Astrocyte (in vitro differentiated cells and primary cell): ENCODE measurements around the gene MT1G. TPM values are rescaled to one million over a fixed set of nuclear protein-coding genes. Genes with fewer than 3 reads are reported as not detected.

Experiments used
- DNase-seq: peaks from one replicate; pipeline ENCODE4 v3.0.0-alpha.2; 2010; ENCODE audit warnings: low read depth
- FAIRE-seq: peaks from 2 replicates; lab custom pipeline; 2011; peaks lifted over from hg19 to GRCh38; lab: Jason Lieb, UNC
- H2AFZ ChIP-seq: 2 replicates; pipeline ENCODE4 v1.6.0; 2012; ENCODE audit warnings: low read depth, low read length, inconsistent platforms
- H3K27ac ChIP-seq: 2 replicates; pipeline ENCODE4 v1.5.1; 2011; ENCODE audit warnings: low read depth, low read length, inconsistent platforms
- H3K27me3 ChIP-seq: 2 replicates; pipeline ENCODE4 v1.6.0; 2011; ENCODE audit warnings: low read length, inconsistent platforms; ENCODE audit not compliant: insufficient read depth
- H3K36me3 ChIP-seq: 2 replicates; pipeline ENCODE4 v1.5.1; 2011; ENCODE audit warnings: low read length, inconsistent platforms; ENCODE audit not compliant: insufficient read depth
- H3K4me1 ChIP-seq: 2 replicates; pipeline ENCODE4 v1.5.1; 2011; ENCODE audit warnings: low read length, inconsistent platforms; ENCODE audit not compliant: insufficient read depth
- H3K4me2 ChIP-seq: 2 replicates; pipeline ENCODE4 v1.6.0; 2012; ENCODE audit warnings: low read length, inconsistent platforms
- H3K4me3 ChIP-seq: 2 replicates; pipeline ENCODE4 v1.5.1; 2011; ENCODE audit warnings: low read depth, mild to moderate bottlenecking, low read length, inconsistent platforms; ENCODE audit not compliant: insufficient read depth
- H3K79me2 ChIP-seq: 2 replicates; pipeline ENCODE4 v1.6.0; 2012; ENCODE audit warnings: mild to moderate bottlenecking, low read length, inconsistent platforms; ENCODE audit not compliant: insufficient read depth
- H3K9ac ChIP-seq: 2 replicates; pipeline ENCODE4 v1.6.0; 2012; ENCODE audit warnings: mild to moderate bottlenecking, low read length, inconsistent platforms
- H3K9me3 ChIP-seq: 2 replicates; pipeline ENCODE4 v1.5.1; 2012; ENCODE audit warnings: low read depth, mild to moderate bottlenecking, low read length, inconsistent platforms; ENCODE audit not compliant: insufficient read depth
- H4K20me1 ChIP-seq: 2 replicates; pipeline ENCODE4 v1.6.0; 2012; ENCODE audit warnings: low read length, inconsistent platforms; ENCODE audit not compliant: insufficient read depth
- H3K27ac Mint-ChIP-seq: one replicate; pipeline ENCODE4 v1.8.0; 2021; ENCODE audit warnings: mild to moderate bottlenecking, mixed read lengths; ENCODE audit not compliant: unreplicated experiment
- H3K27me3 Mint-ChIP-seq: one replicate; pipeline ENCODE4 v1.8.0; 2021; ENCODE audit warnings: low read depth, mixed read lengths; ENCODE audit not compliant: unreplicated experiment
- H3K36me3 Mint-ChIP-seq: one replicate; pipeline ENCODE4 v1.8.0; 2021; ENCODE audit warnings: low read depth, mixed read lengths; ENCODE audit not compliant: unreplicated experiment
- H3K4me1 Mint-ChIP-seq: one replicate; pipeline ENCODE4 v1.8.0; 2021; ENCODE audit warnings: low read depth, mixed read lengths; ENCODE audit not compliant: unreplicated experiment
- H3K4me3 Mint-ChIP-seq: one replicate; pipeline ENCODE4 v1.8.0; 2021; ENCODE audit warnings: mild to moderate bottlenecking, moderate library complexity, mixed read lengths; ENCODE audit not compliant: unreplicated experiment
- H3K9me3 Mint-ChIP-seq: one replicate; pipeline ENCODE4 v1.8.0; 2021; ENCODE audit warnings: mild to moderate bottlenecking, mixed read lengths; ENCODE audit not compliant: unreplicated experiment
- EZH2 ChIP-seq: IDR thresholded peaks from 2 replicates; pipeline ENCODE4 v1.6.1; 2012; ENCODE audit warnings: mild to moderate bottlenecking, low read length, inconsistent platforms; ENCODE audit not compliant: insufficient read depth
- total RNA-seq: library from RNA; stranded (reverse); gene quantifications from 2 replicates; pipeline ENCODE4 v1.2.1, GENCODE V29; 2021
- TF ChIP-seq, protein P1 (sequence below): IDR thresholded peaks from 2 replicates; pipeline ENCODE4 v1.5.1; 2011; ENCODE audit warnings: low read depth, mild to moderate bottlenecking, inconsistent platforms, low read length, moderate library complexity; ENCODE audit not compliant: insufficient read depth

MT1G gene
- total RNA-seq, 1 donor from 2014 or later, result not detected

DNA sequence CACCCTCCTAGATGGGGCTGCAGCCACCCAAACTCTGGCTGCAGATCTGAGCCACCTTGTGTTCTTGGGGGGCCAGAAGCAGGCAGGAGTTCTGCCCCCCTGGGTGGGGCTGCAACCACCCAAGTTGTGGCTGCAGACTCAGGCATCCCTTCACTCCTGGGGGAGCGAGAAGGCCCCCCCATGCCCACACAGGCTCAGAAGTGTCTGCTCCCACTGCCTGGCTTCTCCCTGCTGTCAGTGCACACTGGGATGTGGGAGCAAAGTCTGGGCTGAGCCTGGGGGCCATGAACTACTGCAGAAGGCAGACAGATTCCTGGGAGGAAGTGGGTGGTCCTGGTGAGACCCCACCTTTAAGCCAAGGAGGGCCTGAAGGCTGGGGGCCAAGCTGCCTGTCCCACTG, 27.4 kb upstream of the MT1G start:
- DNase-seq, result no peak
- H2AFZ ChIP-seq, result no peak overlapping the region
- no peak for TF ChIP-seq EZH2
- TF ChIP-seq, protein P1, sequence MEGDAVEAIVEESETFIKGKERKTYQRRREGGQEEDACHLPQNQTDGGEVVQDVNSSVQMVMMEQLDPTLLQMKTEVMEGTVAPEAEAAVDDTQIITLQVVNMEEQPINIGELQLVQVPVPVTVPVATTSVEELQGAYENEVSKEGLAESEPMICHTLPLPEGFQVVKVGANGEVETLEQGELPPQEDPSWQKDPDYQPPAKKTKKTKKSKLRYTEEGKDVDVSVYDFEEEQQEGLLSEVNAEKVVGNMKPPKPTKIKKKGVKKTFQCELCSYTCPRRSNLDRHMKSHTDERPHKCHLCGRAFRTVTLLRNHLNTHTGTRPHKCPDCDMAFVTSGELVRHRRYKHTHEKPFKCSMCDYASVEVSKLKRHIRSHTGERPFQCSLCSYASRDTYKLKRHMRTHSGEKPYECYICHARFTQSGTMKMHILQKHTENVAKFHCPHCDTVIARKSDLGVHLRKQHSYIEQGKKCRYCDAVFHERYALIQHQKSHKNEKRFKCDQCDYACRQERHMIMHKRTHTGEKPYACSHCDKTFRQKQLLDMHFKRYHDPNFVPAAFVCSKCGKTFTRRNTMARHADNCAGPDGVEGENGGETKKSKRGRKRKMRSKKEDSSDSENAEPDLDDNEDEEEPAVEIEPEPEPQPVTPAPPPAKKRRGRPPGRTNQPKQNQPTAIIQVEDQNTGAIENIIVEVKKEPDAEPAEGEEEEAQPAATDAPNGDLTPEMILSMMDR, result no peak
- no peak overlapping the region for H3K4me3 ChIP-seq
- no peaks in the 10 kb centered on the region for H3K36me3 Mint-ChIP-seq
- H3K27me3 ChIP-seq, result no peaks in the 10 kb centered on the region
- H3K9ac ChIP-seq, result no peak overlapping the region
- no peaks in the 10 kb centered on the region for H3K79me2 ChIP-seq
- no peak overlapping the region for H3K27ac Mint-ChIP-seq
- no peaks in the 10 kb centered on the region for H3K9me3 ChIP-seq
- H3K4me3 Mint-ChIP-seq, result no peak overlapping the region
- H3K4me1 ChIP-seq, result no peaks in the 10 kb centered on the region
- H3K4me1 Mint-ChIP-seq, result peaks cover 1% of the 10 kb centered on the region
- no peak overlapping the region for H3K27ac ChIP-seq
- H3K27me3 Mint-ChIP-seq, result peaks cover 4% of the 10 kb centered on the region
- H3K36me3 ChIP-seq, result no peaks in the 10 kb centered on the region
- no peak for FAIRE-seq
- no peaks in the 10 kb centered on the region for H4K20me1 ChIP-seq
- no peaks in the 10 kb centered on the region for H3K9me3 Mint-ChIP-seq
- H3K4me2 ChIP-seq, result no peak overlapping the region

DNA sequence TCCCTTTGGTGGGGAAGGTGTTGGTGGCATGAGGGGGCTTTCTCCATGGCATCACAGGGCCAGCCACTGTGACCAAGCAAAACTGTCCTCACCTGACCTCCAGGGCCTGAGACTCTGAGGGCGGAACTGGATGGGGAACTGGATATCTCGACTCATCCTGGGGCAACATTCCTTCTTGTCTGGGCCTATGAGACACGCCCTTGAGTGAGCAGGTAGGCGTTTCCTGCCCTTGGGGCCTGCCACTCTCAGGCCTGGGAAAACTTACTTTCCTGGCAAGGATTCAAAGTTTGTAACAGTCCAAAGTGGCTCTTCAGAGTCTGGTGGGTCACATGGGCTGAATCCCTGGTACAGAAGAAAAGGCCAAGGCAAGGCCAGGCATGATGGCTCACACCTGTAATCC, 24.0 kb upstream of the MT1G start:
- H3K4me1 Mint-ChIP-seq, result peaks cover 1% of the 10 kb centered on the region
- no peak overlapping the region for H3K27ac ChIP-seq
- no peak overlapping the region for H3K4me3 Mint-ChIP-seq
- peaks cover 7% of the 10 kb centered on the region for H3K27me3 Mint-ChIP-seq
- peaks cover 14% of the 10 kb centered on the region for H3K9me3 Mint-ChIP-seq
- DNase-seq (peak; percentile 25), FAIRE-seq (no peak)
- TF ChIP-seq, protein P1, result no peak
- no peak for TF ChIP-seq EZH2
- H3K9me3 ChIP-seq, result peaks cover 2% of the 10 kb centered on the region
- H3K36me3 ChIP-seq, result no peaks in the 10 kb centered on the region
- H3K27ac Mint-ChIP-seq, result peak overlapping the region; percentile 48
- H3K4me3 ChIP-seq, result no peak overlapping the region
- no peaks in the 10 kb centered on the region for H3K27me3 ChIP-seq
- peaks cover 4% of the 10 kb centered on the region for H3K36me3 Mint-ChIP-seq
- no peaks in the 10 kb centered on the region for H3K4me1 ChIP-seq
- H2AFZ ChIP-seq, result no peak overlapping the region
- H4K20me1 ChIP-seq, result no peaks in the 10 kb centered on the region
- H3K79me2 ChIP-seq, result no peaks in the 10 kb centered on the region
- no peak overlapping the region for H3K9ac ChIP-seq
- H3K4me2 ChIP-seq, result no peak overlapping the region

DNA sequence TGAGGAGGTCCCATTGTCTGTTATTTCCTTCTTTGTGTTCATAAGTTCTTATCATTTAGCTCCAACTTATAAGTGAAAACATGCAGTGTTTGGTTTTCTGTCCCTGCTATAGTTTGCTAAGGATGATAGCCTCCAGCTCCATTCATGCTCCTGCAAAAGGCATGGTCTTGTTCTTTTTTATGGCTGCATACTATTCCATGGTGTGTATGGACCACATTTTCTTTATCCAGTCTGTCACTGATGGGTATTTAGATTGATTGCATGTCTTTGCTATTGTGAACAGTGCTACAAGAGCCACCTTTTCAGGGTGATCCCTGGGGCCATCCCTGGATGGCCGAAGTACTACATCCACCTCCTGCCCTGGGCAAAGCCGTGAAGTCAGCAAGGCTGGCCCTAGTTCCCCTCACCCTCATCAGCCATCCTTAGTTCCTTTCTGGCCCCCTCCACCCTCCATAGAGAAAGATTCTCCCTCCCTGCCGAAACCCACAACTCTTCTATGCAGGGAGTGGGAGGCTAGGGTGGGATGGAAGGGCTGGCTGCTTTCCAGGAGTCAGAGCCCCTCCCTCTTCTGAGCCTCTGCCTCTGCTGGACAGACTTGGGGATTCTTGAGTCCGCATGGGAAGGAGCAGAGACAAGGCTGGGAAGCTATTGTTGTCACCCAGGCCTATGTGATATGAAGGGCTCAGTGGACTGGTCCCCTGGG, 22.7 kb upstream of the MT1G start:
- TF ChIP-seq EZH2, result no peak
- TF ChIP-seq, protein P1, result no peak
- no peaks in the 10 kb centered on the region for H3K4me1 ChIP-seq
- no peak overlapping the region for H3K4me2 ChIP-seq
- no peaks in the 10 kb centered on the region for H3K27me3 ChIP-seq
- H3K79me2 ChIP-seq, result no peaks in the 10 kb centered on the region
- FAIRE-seq (no peak), DNase-seq (no peak)
- Mint-ChIP-seq H3K27ac (no peak overlapping the region), H3K9me3 (peaks cover 21% of the 10 kb centered on the region), H3K27me3 (peaks cover 10% of the 10 kb centered on the region), H3K4me1 (peaks cover 1% of the 10 kb centered on the region), H3K4me3 (peak overlapping the region; percentile 41), H3K36me3 (peaks cover 6% of the 10 kb centered on the region)
- no peak overlapping the region for H3K4me3 ChIP-seq
- no peak overlapping the region for H3K9ac ChIP-seq
- no peak overlapping the region for H2AFZ ChIP-seq
- no peaks in the 10 kb centered on the region for H4K20me1 ChIP-seq
- no peaks in the 10 kb centered on the region for H3K36me3 ChIP-seq
- no peak overlapping the region for H3K27ac ChIP-seq
- H3K9me3 ChIP-seq, result peaks cover 3% of the 10 kb centered on the region
